Progenitor cell of endocrine pancreas (in vitro differentiated cells): ENCODE measurements around the gene METTL4. TPM values are rescaled to one million over a fixed set of nuclear protein-coding genes. Genes with fewer than 3 reads are reported as not detected.

Experiments
- DNase-seq: peaks from one replicate; pipeline ENCODE4 v3.0.0; 2021; ENCODE audit warnings: low spot score; ENCODE audit not compliant: unreplicated experiment
- H3K27ac Mint-ChIP-seq: 2 replicates; pipeline ENCODE4 v1.8.0; 2021; ENCODE audit warnings: mild to moderate bottlenecking, moderate library complexity, mixed read lengths
- H3K27me3 Mint-ChIP-seq: 2 replicates; pipeline ENCODE4 v1.8.0; 2021; ENCODE audit warnings: mixed read lengths
- H3K36me3 Mint-ChIP-seq: 2 replicates; pipeline ENCODE4 v1.8.0; 2022; ENCODE audit warnings: mixed read lengths; ENCODE audit not compliant: insufficient read depth
- H3K4me1 Mint-ChIP-seq: 2 replicates; pipeline ENCODE4 v1.8.0; 2021; ENCODE audit warnings: low read depth, mixed read lengths
- H3K4me3 Mint-ChIP-seq: 2 replicates; pipeline ENCODE4 v1.8.0; 2021; ENCODE audit warnings: low read depth, mild to moderate bottlenecking, moderate library complexity, mixed read lengths
- H3K9me3 Mint-ChIP-seq: 2 replicates; pipeline ENCODE4 v1.8.0; 2021; ENCODE audit warnings: low read depth, mixed read lengths
- total RNA-seq: library from RNA; stranded (reverse); gene quantifications from 2 replicates; pipeline ENCODE4 v1.2.1, GENCODE V29; 2021
- TF ChIP-seq, protein P1 (sequence below): fragments of 200-600 bp; sonication (generic); IDR thresholded peaks from one replicate; pipeline ENCODE4 v1.5.0; 2021; ENCODE audit warnings: antibody characterized with exemption, mild to moderate bottlenecking; ENCODE audit not compliant: unreplicated experiment

Gene METTL4
- total RNA-seq, 1 donor from 2014 or later = 11.2 TPM

DNA sequence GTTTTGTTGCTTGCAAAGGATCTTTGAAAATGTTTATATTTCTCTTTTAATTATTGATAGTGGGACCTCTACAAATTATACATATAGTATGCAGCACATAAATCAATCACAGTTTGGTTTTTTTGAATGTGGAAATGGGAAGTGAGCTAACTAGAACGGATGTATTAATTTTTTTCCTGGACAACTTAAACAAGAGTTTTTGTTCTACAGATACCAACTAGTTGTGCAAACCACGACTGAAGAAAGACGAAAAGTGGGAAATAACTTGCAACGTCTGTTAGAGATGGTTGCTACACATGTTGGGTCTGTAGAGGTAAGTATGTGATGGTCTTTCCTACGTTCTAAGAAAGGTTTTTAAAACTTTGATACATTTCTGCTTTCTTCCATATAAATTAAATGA lies 39.2 kb upstream of the METTL4 start:
- no peak overlapping the region for H3K4me3 Mint-ChIP-seq
- no peak for DNase-seq
- H3K36me3 Mint-ChIP-seq = peaks cover 6% of the 10 kb centered on the region
- no peaks in the 10 kb centered on the region for H3K27me3 Mint-ChIP-seq
- TF ChIP-seq, protein P1, sequence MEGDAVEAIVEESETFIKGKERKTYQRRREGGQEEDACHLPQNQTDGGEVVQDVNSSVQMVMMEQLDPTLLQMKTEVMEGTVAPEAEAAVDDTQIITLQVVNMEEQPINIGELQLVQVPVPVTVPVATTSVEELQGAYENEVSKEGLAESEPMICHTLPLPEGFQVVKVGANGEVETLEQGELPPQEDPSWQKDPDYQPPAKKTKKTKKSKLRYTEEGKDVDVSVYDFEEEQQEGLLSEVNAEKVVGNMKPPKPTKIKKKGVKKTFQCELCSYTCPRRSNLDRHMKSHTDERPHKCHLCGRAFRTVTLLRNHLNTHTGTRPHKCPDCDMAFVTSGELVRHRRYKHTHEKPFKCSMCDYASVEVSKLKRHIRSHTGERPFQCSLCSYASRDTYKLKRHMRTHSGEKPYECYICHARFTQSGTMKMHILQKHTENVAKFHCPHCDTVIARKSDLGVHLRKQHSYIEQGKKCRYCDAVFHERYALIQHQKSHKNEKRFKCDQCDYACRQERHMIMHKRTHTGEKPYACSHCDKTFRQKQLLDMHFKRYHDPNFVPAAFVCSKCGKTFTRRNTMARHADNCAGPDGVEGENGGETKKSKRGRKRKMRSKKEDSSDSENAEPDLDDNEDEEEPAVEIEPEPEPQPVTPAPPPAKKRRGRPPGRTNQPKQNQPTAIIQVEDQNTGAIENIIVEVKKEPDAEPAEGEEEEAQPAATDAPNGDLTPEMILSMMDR = no peak
- no peaks in the 10 kb centered on the region for H3K9me3 Mint-ChIP-seq
- H3K27ac Mint-ChIP-seq = no peak overlapping the region
- H3K4me1 Mint-ChIP-seq = no peaks in the 10 kb centered on the region

DNA sequence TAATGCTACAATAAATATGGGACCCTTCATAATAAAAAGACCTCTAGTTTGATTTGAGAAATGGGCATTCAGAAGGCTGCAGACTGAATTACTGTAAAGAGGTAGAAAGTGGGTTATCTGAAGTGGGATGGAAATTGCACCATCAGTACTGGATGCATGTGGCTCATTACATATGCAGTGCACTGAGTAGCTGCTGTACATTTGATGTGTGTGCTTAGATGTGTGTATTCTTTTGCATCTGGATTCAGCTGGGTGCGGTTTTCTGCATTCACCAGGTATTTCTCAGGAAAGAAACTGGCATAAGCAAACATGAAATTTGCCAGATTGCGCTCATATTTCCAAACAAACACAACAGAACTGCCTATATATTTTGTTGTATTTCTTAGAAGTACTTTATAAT lies 38.3 kb upstream of the METTL4 start:
- no peak for DNase-seq
- TF ChIP-seq, protein P1 = no peak
- Mint-ChIP-seq H3K4me3 (no peak overlapping the region), H3K4me1 (no peaks in the 10 kb centered on the region), H3K9me3 (no peaks in the 10 kb centered on the region), H3K27me3 (no peaks in the 10 kb centered on the region), H3K27ac (no peak overlapping the region), H3K36me3 (peaks cover 6% of the 10 kb centered on the region)

DNA sequence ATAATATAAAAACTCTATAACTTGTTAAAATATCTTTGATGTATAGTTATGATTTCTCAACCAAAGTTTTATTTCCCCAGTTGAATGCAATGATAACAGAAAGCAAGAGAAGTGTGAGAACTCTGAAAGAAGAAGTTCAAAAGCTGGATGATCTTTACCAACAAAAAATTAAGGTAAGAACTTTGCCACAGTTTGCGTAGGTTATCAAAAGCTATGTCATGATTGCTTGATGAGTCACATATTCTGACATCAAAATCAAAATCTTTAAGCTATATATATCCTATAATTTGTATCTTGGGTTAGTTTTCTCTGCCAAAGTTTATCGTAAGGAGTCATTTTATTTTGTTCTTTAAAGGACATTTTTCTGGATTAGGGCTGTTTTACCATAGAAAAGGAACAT lies 35.0 kb upstream of the METTL4 start:
- no peak for DNase-seq
- TF ChIP-seq, protein P1 = no peak
- no peaks in the 10 kb centered on the region for H3K9me3 Mint-ChIP-seq
- H3K27me3 Mint-ChIP-seq = no peaks in the 10 kb centered on the region
- H3K4me3 Mint-ChIP-seq = no peak overlapping the region
- H3K36me3 Mint-ChIP-seq = peaks cover 4% of the 10 kb centered on the region
- H3K4me1 Mint-ChIP-seq = no peaks in the 10 kb centered on the region
- H3K27ac Mint-ChIP-seq = no peak overlapping the region

DNA sequence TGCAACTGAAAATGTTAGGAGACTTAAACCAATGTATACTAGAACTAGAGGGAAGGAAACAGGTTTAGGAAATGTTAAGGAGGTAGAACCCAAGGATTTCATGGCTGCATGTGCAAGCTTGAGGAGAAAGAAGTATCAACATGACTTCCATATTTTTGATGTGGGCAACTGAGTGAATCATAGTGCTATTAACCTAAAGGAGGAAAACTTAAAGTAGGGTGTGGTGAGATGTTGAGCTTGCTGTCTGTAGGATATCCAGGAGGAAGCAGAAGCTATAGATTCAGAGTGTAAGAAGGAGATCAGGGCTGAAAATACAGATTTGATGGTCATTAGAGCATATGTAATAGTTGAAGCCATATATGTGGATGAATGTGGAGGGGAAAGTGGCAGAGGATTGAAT lies 31.5 kb upstream of the METTL4 start:
- H3K36me3 Mint-ChIP-seq = no peaks in the 10 kb centered on the region
- H3K4me3 Mint-ChIP-seq = no peak overlapping the region
- H3K27ac Mint-ChIP-seq = no peak overlapping the region
- TF ChIP-seq, protein P1 = no peak
- DNase-seq = no peak
- H3K9me3 Mint-ChIP-seq = no peaks in the 10 kb centered on the region
- no peaks in the 10 kb centered on the region for H3K27me3 Mint-ChIP-seq
- H3K4me1 Mint-ChIP-seq = no peaks in the 10 kb centered on the region

DNA sequence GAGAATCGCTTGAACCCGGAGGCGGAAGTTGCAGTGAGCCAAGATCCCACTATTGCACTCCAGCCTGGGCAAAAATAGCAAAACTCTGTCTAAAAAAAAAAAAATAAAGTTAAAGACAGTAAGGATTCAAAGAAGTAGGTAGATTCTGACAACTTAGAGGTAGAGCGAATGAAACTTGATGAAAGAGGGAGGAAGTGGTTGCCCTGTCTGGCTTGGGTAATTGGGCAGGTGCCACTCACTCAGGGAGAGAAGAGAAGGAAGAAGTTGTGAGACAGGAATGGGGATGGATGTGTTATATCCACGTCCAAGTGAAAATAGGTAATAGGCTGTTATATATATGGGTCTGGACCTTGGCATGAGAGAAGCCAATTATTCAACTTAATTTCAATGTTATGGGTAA lies 26.3 kb upstream of the METTL4 start:
- Mint-ChIP-seq H3K27ac (no peak overlapping the region), H3K36me3 (peaks cover 12% of the 10 kb centered on the region), H3K4me1 (no peaks in the 10 kb centered on the region), H3K27me3 (no peaks in the 10 kb centered on the region), H3K4me3 (no peak overlapping the region), H3K9me3 (peaks cover 4% of the 10 kb centered on the region)
- no peak for DNase-seq
- TF ChIP-seq, protein P1 = no peak
